RPMI8226 (cell line): ENCODE results near the gene ZYG11A.
A peak's percentile ranks its signal among the peaks of the same experiment; 100 is the strongest.

ENCODE experiments used
- DNase-seq: peaks from one replicate; pipeline ENCODE4 v3.0.0-alpha.2; 2015

ZYG11A gene

GRCh38 chr1:52919051-52919722 is 76.6 kb downstream of the ZYG11A start:
- no peak for DNase-seq

- no peak for DNase-seq
Measured at GRCh38 chr1:52919723-52920483, 77.3 kb downstream of the ZYG11A start.

- no peak for DNase-seq
Measured at GRCh38 chr1:52920791-52921291, 78.3 kb downstream of the ZYG11A start.

- DNase-seq = no peak
Measured at GRCh38 chr1:52925571-52926005, 83.0 kb downstream of the ZYG11A start.

- no peak for DNase-seq
Measured at GRCh38 chr1:52926864-52927211, 84.3 kb downstream of the ZYG11A start.

- DNase-seq = peak; percentile 82
Measured at GRCh38 chr1:52927212-52928014, 84.9 kb downstream of the ZYG11A start, which contains the start of gene SCP2. SCP2 (plus strand) TSS chr1:52927276; CDS start chr1:52927397, 121 bp downstream.

GRCh38 chr1:52928015-52928404 is 85.5 kb downstream of the ZYG11A start:
- no peak for DNase-seq

GRCh38 chr1:52929019-52929418 is 86.5 kb downstream of the ZYG11A start:
- DNase-seq = no peak

GRCh38 chr1:52937433-52938182 is 95.0 kb downstream of the ZYG11A start:
- DNase-seq = no peak

GRCh38 chr1:52938183-52938451 is 95.6 kb downstream of the ZYG11A start:
- no peak for DNase-seq

- no peak for DNase-seq
Measured at GRCh38 chr1:52943876-52944416, 101.4 kb downstream of the ZYG11A start.

- no peak for DNase-seq
Measured at GRCh38 chr1:52944566-52944965, 102.0 kb downstream of the ZYG11A start.
